ENCODE data around the gene TECPR1.

- TF ChIP-seq NR1H2 (CRISPR knock-in tag; IDR thresholded peaks at IDR 0.05) (no peak), TEAD4 (CRISPR knock-in tag; IDR thresholded peaks at IDR 0.05) (no peak), USF2 (CRISPR knock-in tag; IDR thresholded peaks at IDR 0.05) (no peak), SP1 (CRISPR knock-in tag; conservative IDR thresholded peaks at IDR 0.05) (no peak), ZNF232 (CRISPR knock-in tag; IDR thresholded peaks at IDR 0.05) (no peak), CTCF (IDR thresholded peaks at IDR 0.05) (no peak), KAT7 (CRISPR knock-in tag; IDR thresholded peaks at IDR 0.05; ENCODE audit: borderline replicate concordance) (no peak)
Measured at GRCh38 chr7:98178321-98178720, 73.7 kb downstream of the TECPR1 start.
